Heart right ventricle (tissue), 16 donors: ENCODE measurements around the gene GDPD3. TPM values are rescaled to one million over a fixed set of nuclear protein-coding genes. Genes with fewer than 3 reads are reported as not detected.

Source experiments
- ATAC-seq, 8 donors: fragments of 200-7000 bp; cut with Tn5 transposase; one replicate each; pipeline ENCODE4 v1.9.1; 2020; ENCODE audit warnings: mild to moderate bottlenecking in 8 of 8, moderate library complexity in 8 of 8, moderate number of reproducible peaks in 1 of 8
- DNase-seq, 2 donors: peaks; one replicate each; pipeline ENCODE4 v3.0.0-alpha.2; 2020
- H3K27ac ChIP-seq, 10 donors: fragments of 200-600 bp; sonication (generic) in 2 of 10; one replicate each; pipeline versions ENCODE4 v1.5.0 to v1.8.0; 2020 to 2022; ENCODE audit warnings: mild to moderate bottlenecking in 3 of 10
- H3K27me3 ChIP-seq, 7 donors: fragments of 200-600 bp; one replicate each; pipeline ENCODE4 v1.8.0; 2021 to 2022; ENCODE audit warnings: mild to moderate bottlenecking in 2 of 7
- H3K36me3 ChIP-seq, 9 donors: fragments of 200-600 bp; sonication (generic) in 1 of 9; one replicate each; pipeline versions ENCODE4 v1.5.0 to v1.8.0; 2020 to 2022; ENCODE audit warnings: mild to moderate bottlenecking in 2 of 9
- H3K4me1 ChIP-seq, 9 donors: fragments of 200-600 bp; sonication (generic) in 1 of 9; one replicate each; pipeline versions ENCODE4 v1.5.0 to v1.8.0; 2020 to 2022; ENCODE audit warnings: mild to moderate bottlenecking in 4 of 9
- H3K4me3 ChIP-seq, 10 donors: fragments of 200-600 bp; sonication (generic) in 2 of 10; one replicate each; pipeline versions ENCODE4 v1.5.0 to v1.8.0; 2020 to 2022; ENCODE audit warnings: mild to moderate bottlenecking in 7 of 10, moderate library complexity in 2 of 10
- H3K9me3 ChIP-seq, 11 donors: fragments of 200-600 bp in 10 of 11; sonication (generic) in 2 of 11; one replicate each; pipeline versions ENCODE4 v1.5.0 to v1.8.0; 2013 to 2022; ENCODE audit warnings: mild to moderate bottlenecking in 2 of 11, control low read depth in 1 of 11, moderate library complexity in 1 of 11
- WGBS, 2 donors: extraction: QIAGEN DNeasy Blood & Tissue Kit; methylation state at CpG; one replicate each; pipeline ENCODE4 v1.1.7; 2013; ENCODE audit warnings: inconsistent platforms in 1 of 2; 5-methylcytosine and 5-hydroxymethylcytosine counted together
- intact Hi-C, 10 donors: fragments of 100-400 bp; cut with DNase I; formaldehyde crosslinking; loops; one replicate each; pipeline versions ENCODE4 v1.11.1 to v1.14.2; 2022
- polyA plus RNA-seq, 2 donors: library from polyadenylated mRNA; stranded (reverse); fragments of 200-250 nt; gene quantifications; one replicate each; pipeline ENCODE4 v1.2.3, GENCODE V29; 2013
- total RNA-seq, 10 donors: library from RNA; stranded (reverse); fragmentation: NEBNext Ultra II Directional in 3 of 10; extraction: Animal tissue kit (Norgen Biotek cat#: 25700) in 3 of 10; gene quantifications; one replicate each; pipeline versions ENCODE4 v1.2.1 to v1.2.4, GENCODE V29; 2021 to 2023
- TF ChIP-seq, protein P1 (sequence below), 9 donors: fragments of 200-600 bp; sonication (generic) in 2 of 9; IDR thresholded peaks; one replicate each; pipeline versions ENCODE4 v1.5.0 to v1.8.0; 2021 to 2022; ENCODE audit warnings: antibody characterized with exemption in 9 of 9, mild to moderate bottlenecking in 5 of 9, moderate library complexity in 1 of 9
- donor health status: Arrhythmogenic right ventricular cardiomyopathy.
- donor health status: ischemic (EF 13 %, LVEDD 7.1; RV severe dilation, severe dysfunction).
- donor health status: healthy with polysubstance abuse.
- donor health status: DM: no; HTN: yes; CAD: no.
- donor health status: DM: no; HTN: no; CAD: no.
- donor health status: ischemic (EF 25% LVEDD 6.9; RV normal size, moderate dysfunction).
- donor health status: ischemic (EF 25% LVEDD 5.7; RV mildly dilated, moderate dysfunction).
- donor health status: healthy.
- donor health status: DM: yes; HTN: yes; CAD: no.
- donor health status: Ischemic cardiomyopathy.
- donor health status: ischemic (EF 35%, LVEDD 5.7; RV mildly dilated, moderate dysfunction).
- donor health status: nonischemic (EF 11% LVEDD 7.7; RV severe dilation, severe dysfunction).
- donor health status: DM: yes; HTN: yes; CAD: no.
- donor health status: PGD.
- donor health status: ischemic (EF 29% LVEDD 5.4; RV normal size, mild dysfunction).
- donor health status: nonischemic (EF 23%, LVEDD 6.1; RV moderate dilation, normal function).

GDPD3 gene
- total and polyA plus RNA-seq, 12 donors: 0.85 to 6.4 (median 1.5) TPM

DNA sequence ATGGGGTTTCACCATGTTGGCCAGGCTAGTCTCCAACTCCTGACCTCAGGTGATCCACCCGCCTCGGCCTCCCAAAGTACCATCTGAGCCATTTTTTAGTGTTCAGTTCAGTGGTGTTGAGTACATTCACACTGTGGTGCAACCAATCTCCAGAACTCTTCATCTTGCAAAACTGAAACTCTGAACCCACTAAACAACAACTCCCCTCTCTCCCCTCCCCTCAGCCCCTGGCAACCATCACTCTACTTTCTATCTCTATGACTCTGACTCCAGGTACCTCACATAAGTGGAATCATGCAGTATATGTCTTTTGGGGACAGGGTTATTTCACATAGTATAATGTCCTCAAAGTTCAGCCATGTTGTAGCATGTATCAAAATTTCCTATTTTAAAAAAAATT is 28.4 kb upstream of the GDPD3 start:
- Histone ChIP-seq H3K4me1 (peaks cover 0 to 32% (median 0%) of the 10 kb centered on the region in 9 donors), H3K36me3 (no peaks in the 10 kb centered on the region), H3K27me3 (no peaks in the 10 kb centered on the region), H3K27ac (no peak overlapping the region), H3K9me3 (no peaks in the 10 kb centered on the region), H3K4me3 (no peak overlapping the region)
- DNase-seq (no peak), ATAC-seq (no peak)
- TF ChIP-seq, protein P1, sequence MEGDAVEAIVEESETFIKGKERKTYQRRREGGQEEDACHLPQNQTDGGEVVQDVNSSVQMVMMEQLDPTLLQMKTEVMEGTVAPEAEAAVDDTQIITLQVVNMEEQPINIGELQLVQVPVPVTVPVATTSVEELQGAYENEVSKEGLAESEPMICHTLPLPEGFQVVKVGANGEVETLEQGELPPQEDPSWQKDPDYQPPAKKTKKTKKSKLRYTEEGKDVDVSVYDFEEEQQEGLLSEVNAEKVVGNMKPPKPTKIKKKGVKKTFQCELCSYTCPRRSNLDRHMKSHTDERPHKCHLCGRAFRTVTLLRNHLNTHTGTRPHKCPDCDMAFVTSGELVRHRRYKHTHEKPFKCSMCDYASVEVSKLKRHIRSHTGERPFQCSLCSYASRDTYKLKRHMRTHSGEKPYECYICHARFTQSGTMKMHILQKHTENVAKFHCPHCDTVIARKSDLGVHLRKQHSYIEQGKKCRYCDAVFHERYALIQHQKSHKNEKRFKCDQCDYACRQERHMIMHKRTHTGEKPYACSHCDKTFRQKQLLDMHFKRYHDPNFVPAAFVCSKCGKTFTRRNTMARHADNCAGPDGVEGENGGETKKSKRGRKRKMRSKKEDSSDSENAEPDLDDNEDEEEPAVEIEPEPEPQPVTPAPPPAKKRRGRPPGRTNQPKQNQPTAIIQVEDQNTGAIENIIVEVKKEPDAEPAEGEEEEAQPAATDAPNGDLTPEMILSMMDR (IDR thresholded peaks at IDR 0.05): no peak
- WGBS, 2 donors: 86 to 94% methylated on average over 2 of the region's 2 CpGs
- intact Hi-C loops: no loop called here

DNA sequence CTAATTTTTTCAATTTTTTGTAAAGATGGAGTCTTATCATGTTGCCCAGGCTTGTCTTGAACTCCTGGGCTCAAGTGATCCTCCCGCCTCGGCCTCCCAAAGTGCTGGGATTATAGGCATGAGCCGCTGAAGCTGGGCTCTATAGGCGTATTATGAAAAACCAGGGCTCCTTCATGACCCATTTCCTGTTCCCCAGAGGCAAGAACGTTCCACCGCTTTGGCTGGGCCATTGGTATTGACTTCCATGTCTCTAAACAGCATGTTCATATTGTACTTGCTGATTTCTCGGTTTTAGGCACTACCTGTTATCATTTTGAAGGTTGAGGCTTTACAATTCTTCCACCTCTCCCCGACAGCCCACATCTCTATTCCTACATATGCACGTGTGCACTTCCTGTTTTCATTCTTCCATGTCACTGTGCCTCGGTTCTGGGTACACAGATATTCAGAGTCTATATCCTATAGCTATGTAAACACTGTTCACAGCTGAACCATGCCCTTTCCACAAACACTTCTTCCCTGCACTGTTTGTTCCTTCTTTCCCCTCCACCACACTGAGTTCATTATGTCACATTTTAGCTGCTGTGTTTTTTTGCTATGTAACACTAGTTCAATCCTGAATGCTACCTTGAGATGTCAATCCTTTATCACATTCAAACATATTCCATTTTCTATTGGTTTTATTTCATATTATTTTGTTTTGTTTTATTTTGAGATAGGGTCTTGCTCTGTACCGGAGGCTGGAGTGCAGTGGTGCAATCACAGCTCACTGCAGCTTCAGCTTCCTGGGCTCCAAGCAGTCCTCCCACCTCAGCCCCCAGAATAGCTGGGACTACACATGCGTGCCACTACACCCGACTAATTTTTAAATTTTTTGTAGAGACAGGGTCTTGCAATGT is 26.5 kb upstream of the GDPD3 start:
- H3K9me3 ChIP-seq: no peaks in the 10 kb centered on the region
- no peaks in the 10 kb centered on the region for H3K27me3 ChIP-seq
- DNase-seq (no peak), ATAC-seq (no peak)
- intact Hi-C loops: no loop called here
- H3K27ac ChIP-seq: peak overlapping the region in 1 of 10 donors; percentile 38
- WGBS, 2 donors: 75 to 76% methylated on average over 13 of the region's 13 CpGs
- TF ChIP-seq, protein P1 (IDR thresholded peaks at IDR 0.05): no peak
- H3K36me3 ChIP-seq: no peaks in the 10 kb centered on the region
- H3K4me3 ChIP-seq: no peak overlapping the region
- peaks cover 0 to 35% (median 0%) of the 10 kb centered on the region in 9 donors for H3K4me1 ChIP-seq

DNA sequence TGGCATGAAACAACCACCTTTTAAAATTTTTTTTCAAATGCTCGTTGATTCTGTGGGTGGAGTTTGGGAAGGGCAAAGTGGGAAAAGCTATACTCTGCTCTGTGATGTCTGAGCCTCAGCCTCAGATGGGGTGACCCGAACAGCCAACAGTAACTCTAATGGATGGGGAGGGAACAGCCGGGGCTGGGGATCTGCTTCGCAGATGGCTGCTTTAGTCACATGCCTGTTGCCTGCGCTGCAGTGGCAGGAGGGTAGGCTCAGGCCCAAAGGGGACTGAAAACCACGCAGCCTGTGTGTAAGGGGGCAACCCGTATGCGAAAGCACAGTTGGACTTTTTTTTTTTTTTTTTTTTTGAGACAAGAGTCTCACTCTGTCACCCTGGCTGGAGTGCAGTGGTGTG is 24.6 kb upstream of the GDPD3 start:
- Histone ChIP-seq H3K27me3 (no peaks in the 10 kb centered on the region), H3K4me3 (no peak overlapping the region), H3K9me3 (no peaks in the 10 kb centered on the region), H3K4me1 (peaks cover 0 to 30% (median 0%) of the 10 kb centered on the region in 9 donors), H3K27ac (peak overlapping the region in 1 of 10 donors; percentile 21), H3K36me3 (no peaks in the 10 kb centered on the region)
- intact Hi-C loops: no loop called here
- 83 to 88% methylated on average over 8 of the region's 8 CpGs for WGBS, 2 donors
- ATAC-seq (no peak), DNase-seq (no peak)
- TF ChIP-seq, protein P1 (IDR thresholded peaks at IDR 0.05): no peak

DNA sequence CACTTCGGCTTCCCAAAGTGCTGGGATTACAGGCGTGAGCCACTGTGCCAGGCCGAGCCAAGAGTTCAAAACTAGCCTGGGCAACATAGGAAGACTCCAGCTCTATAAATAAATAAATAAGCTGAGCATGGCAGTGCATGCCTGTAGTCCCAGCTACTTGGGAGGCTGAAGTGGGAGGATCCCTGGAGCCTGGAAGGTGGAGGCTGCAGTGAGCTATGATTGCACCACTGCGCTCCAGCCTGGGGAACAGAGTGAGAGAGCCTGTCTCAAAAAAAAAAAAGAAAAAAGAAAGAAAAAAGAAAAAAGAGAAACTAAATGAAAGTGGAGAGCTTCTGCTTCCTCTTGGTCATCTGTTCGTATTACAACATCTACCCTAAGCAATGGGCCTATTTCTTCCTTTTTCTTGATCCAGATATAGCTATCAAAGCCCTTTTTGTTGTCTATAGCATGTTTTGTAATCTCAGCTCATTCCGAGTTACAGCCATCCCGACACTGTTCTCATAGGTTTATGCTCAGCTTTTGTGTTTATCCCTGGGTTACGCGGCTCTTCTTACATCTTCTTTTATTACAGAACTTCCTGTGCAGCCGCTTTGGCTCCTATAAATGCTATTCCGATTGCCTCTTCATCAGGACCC is 23.8 kb upstream of the GDPD3 start:
- no peak for DNase-seq
- intact Hi-C loops: no loop called here
- ATAC-seq: peak in 5 of 8 donors; percentile 7 to 55 (median 38)
- peak overlapping the region in 1 of 10 donors; percentile 70 for H3K27ac ChIP-seq
- H3K27me3 ChIP-seq: no peaks in the 10 kb centered on the region
- 83 to 84% methylated on average over 11 of the region's 11 CpGs for WGBS, 2 donors
- no peaks in the 10 kb centered on the region for H3K36me3 ChIP-seq
- H3K4me3 ChIP-seq: no peak overlapping the region
- TF ChIP-seq, protein P1 (IDR thresholded peaks at IDR 0.05): no peak
- no peaks in the 10 kb centered on the region for H3K9me3 ChIP-seq
- H3K4me1 ChIP-seq: peaks cover 0 to 37% (median 0%) of the 10 kb centered on the region in 9 donors
